NCI-H2196 (cell line): ENCODE measurements around the gene INPP4B.
"Not testable (repeated sequence)": the region's sequence is repeated elsewhere in the genome, so short reads cannot be mapped to it uniquely, and the experiment has no call there.

Experiments
- DNase-seq: peaks from one replicate; lab custom pipeline; 2025; ENCODE audit not compliant: unreplicated experiment; lab: John Stamatoyannopoulos, UW

INPP4B gene

GRCh38 chr4:142687547-142688275 is 158.4 kb downstream of the INPP4B start:
- no peak for DNase-seq

DNA sequence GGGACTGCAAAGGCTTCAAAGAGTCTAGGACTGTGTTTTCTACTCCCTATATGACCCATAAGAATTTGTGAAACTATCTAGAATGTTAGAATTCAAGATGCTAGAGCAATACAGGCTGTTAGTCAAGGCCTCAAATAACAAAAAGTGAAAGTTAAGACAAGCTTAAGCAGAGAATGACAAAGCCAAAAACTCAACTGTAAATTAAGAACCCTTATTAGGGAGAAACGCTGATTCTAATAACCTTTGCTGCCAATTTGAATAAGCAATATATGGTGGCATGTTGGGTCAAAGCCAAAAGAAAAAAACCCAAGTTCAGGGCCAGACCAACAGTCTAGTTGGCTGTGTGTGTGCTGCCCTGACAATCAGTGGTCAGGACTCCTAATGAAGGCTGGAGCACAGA is 160.0 kb downstream of the INPP4B start:
- no peak for DNase-seq

- no peak for DNase-seq
Measured at GRCh38 chr4:142683997-142684396, 162.1 kb downstream of the INPP4B start.

DNA sequence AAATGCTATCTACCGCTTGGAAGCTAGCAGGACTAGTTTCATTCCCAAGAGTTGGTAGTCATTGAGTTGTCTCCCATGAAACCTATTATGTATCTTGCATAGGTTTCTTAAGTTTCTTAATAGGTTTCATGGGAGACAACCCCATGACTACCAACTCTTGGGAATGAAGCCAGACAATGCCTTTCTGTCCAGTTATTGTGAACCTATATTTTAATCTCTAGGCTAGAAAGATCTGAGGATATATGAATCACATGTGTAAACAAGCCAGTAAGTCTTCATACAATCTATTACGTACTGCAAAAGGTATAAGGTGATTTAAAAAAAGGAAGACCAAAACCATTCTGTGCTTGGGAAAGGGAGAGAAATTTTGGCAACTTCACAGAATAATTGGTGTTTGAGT is 162.6 kb downstream of the INPP4B start:
- no peak for DNase-seq

- no peak for DNase-seq
Measured at GRCh38 chr4:142671516-142671915, 174.6 kb downstream of the INPP4B start.

- no peak for DNase-seq
Measured at GRCh38 chr4:142663828-142664227, 182.3 kb downstream of the INPP4B start.

DNA sequence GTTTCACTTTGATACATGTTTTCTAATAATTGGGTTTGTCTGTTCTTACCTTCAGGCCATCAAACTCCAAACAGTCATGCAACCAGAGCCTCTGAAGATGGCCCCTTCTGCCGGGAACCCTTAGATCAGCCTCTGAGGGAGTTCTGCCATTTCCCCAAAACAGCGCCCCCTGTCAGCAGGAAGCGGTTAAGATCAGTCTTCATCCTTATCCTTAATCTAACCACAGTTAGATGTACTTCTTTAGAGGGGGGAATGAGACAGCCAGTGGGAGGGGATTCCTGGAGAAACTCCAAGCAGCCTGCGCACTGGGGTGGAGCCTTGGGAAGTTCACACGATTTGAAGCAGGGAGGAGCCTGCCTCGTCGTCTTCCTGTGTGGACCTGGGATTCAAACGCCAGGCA is 185.4 kb downstream of the INPP4B start:
- DNase-seq: no peak

GRCh38 chr4:142656178-142656577 is 189.9 kb downstream of the INPP4B start:
- no peak for DNase-seq

GRCh38 chr4:142648378-142648777 is 197.7 kb downstream of the INPP4B start:
- DNase-seq: no peak

- no peak for DNase-seq
Measured at GRCh38 chr4:142645475-142646108, 200.5 kb downstream of the INPP4B start.

- DNase-seq: not testable (repeated sequence)
Measured at GRCh38 chr4:142644628-142645027, 201.5 kb downstream of the INPP4B start.

GRCh38 chr4:142637614-142638013 is 208.5 kb downstream of the INPP4B start:
- DNase-seq: no peak

DNA sequence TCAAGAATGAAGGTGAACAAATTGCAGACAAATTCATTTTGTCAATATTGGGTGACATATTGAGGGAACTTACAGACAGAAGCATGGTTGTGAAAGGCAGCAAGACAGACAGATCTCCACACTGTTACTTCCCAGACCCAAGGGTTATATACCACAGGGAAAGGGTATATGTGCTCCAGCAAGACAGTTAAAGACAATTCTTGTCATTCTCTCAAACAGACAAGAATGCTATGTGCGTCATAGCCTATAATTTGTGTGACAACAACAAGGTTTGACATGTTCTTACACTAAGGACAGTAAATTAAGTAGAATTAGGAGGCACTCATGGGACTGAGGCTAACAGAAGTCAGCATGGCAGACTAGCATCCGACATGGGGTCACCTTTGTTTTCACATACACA is 214.3 kb downstream of the INPP4B start:
- no peak for DNase-seq

- no peak for DNase-seq
Measured at GRCh38 chr4:142615324-142615665, 230.8 kb downstream of the INPP4B start.

GRCh38 chr4:142614621-142615323 is 231.3 kb downstream of the INPP4B start:
- no peak for DNase-seq

DNA sequence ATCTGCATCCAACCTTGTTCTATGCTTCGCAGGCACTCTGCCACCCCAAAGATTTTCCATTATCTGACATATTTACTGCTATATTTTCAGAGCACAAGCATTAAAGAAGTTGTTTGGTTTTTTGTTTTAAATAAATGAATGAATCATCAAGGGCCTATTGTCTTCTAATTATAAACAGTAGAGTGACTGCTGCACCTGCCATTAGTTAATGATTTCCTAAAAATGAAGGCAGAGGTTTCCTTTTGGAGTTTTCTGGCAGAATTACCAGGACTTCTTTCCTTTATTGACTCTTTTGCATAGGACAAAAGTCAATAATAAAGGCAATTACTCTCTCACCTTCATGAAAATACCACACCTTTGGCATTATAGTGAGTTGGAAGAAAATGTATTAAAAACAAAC is 238.1 kb downstream of the INPP4B start:
- DNase-seq: no peak

- DNase-seq: no peak
Measured at GRCh38 chr4:142600952-142601351, 245.1 kb downstream of the INPP4B start.

GRCh38 chr4:142598132-142598531 is 248.0 kb downstream of the INPP4B start:
- DNase-seq: no peak

GRCh38 chr4:142596595-142596994 is 249.5 kb downstream of the INPP4B start:
- DNase-seq: no peak

DNA sequence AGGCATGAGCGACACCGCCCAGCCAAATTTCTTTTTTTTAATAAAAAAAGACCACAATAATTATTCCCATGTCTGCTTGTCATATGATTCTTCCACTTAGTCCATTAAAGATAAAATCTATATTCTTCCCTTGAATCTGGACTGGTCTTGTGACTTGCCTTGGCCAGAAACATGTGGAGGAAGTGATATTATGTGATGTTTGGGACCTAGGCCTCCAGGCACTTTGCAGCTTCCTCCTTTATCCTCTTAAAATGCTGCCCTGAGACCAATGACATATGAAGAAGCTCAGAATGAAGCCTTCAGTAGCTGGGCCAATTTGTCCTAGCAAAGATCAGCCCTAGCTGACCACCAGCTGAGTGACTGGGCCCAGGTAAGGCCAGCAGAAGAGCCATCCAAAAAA is 250.0 kb downstream of the INPP4B start:
- DNase-seq: no peak

GRCh38 chr4:142595222-142595871 is 250.8 kb downstream of the INPP4B start:
- DNase-seq: no peak

DNA sequence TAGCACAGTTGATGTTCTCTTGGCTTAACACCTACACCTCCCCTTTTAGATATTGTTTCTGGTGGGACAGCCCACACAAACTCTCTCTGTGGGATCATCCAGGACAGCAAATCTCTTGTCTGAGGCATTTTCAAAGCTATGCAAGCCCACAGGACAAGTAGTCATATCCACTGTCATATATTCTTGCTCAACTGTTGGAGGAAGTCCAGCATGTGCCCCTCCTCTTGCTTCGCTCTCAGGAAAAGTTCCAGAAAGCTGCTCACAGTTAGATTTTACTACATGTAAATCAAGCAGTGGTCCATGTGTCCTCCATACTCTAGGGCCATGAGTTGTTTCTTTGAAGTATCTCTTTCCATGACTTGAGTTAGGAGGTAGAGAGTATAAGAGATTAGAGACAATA is 260.7 kb downstream of the INPP4B start:
- no peak for DNase-seq
